ENCODE measurements around the gene SMCO4.

SMCO4 gene

DNA sequence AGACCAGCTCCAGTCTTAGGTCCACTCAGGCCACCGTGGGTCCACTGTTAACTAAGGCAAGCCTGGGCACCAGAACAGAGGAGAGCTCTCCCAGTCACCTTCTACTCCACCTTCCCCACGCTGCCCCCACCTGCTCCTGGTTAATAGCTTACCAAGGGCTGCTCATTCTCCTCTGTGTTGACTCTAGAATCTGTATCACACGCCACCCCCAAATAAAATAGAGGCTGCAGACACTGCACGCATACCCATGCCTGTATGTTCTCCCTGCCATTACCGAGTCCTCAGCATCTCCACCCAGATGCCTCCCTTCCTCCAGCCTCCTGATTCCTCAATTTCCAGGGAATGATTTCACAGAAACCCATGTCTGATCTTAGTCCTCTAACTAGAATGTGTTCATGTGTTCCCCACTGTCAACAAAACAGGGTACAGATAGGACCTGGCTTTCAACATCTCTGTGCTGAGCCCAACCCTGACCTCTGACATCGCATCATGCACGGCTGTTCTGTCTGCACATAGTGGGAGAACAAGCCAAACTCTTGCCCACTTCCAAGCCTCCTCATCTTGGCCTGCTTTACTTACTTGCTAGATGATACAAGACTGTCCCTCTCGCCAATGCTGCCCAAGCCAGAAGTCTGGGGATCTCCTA, 49.8 kb downstream of the SMCO4 start:
- H3K79me2 ChIP-seq (ENCODE audit: insufficient read depth, low read length) = no peaks in the 10 kb centered on the region
- H4K20me1 ChIP-seq (ENCODE audit: insufficient read depth, low read length, poor library complexity, severe bottlenecking) = no peaks in the 10 kb centered on the region
- no peak overlapping the region for H3K4me2 ChIP-seq (ENCODE audit: low read depth, low read length, poor library complexity, severe bottlenecking)
- H3K4me3 ChIP-seq (ENCODE audit: low read length, poor library complexity, severe bottlenecking) = no peak overlapping the region
- no peaks in the 10 kb centered on the region for H3K9me3 ChIP-seq (ENCODE audit: insufficient read depth, low read depth, low read length)
- H3K36me3 ChIP-seq (ENCODE audit: insufficient read depth, low read length) = peaks cover 12% of the 10 kb centered on the region; the same call in 1 of the 2 replicates
- no peak overlapping the region for H2AFZ ChIP-seq (ENCODE audit: low read length)
- no peaks in the 10 kb centered on the region for H3F3A ChIP-seq (ENCODE audit: low read depth)
- TF ChIP-seq EZH2phosphoT487 (IDR thresholded peaks at IDR 0.05; ENCODE audit: borderline replicate concordance) = no peak
- TF ChIP-seq, protein P1, sequence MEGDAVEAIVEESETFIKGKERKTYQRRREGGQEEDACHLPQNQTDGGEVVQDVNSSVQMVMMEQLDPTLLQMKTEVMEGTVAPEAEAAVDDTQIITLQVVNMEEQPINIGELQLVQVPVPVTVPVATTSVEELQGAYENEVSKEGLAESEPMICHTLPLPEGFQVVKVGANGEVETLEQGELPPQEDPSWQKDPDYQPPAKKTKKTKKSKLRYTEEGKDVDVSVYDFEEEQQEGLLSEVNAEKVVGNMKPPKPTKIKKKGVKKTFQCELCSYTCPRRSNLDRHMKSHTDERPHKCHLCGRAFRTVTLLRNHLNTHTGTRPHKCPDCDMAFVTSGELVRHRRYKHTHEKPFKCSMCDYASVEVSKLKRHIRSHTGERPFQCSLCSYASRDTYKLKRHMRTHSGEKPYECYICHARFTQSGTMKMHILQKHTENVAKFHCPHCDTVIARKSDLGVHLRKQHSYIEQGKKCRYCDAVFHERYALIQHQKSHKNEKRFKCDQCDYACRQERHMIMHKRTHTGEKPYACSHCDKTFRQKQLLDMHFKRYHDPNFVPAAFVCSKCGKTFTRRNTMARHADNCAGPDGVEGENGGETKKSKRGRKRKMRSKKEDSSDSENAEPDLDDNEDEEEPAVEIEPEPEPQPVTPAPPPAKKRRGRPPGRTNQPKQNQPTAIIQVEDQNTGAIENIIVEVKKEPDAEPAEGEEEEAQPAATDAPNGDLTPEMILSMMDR (conservative IDR thresholded peaks at IDR 0.05; ENCODE audit: low read length) = no peak
- H3K27me3 ChIP-seq (ENCODE audit: insufficient read depth, low read length, poor library complexity, severe bottlenecking) = no peaks in the 10 kb centered on the region
- no peaks in the 10 kb centered on the region for H3K9me2 ChIP-seq (replicated peaks; ENCODE audit: low read depth, low read length)
- H3K4me1 ChIP-seq (ENCODE audit: insufficient read depth, low read length, poor library complexity, severe bottlenecking) = no peaks in the 10 kb centered on the region
- H3K9ac ChIP-seq (ENCODE audit: low read depth, low read length, poor library complexity, severe bottlenecking) = no peak overlapping the region

DNA sequence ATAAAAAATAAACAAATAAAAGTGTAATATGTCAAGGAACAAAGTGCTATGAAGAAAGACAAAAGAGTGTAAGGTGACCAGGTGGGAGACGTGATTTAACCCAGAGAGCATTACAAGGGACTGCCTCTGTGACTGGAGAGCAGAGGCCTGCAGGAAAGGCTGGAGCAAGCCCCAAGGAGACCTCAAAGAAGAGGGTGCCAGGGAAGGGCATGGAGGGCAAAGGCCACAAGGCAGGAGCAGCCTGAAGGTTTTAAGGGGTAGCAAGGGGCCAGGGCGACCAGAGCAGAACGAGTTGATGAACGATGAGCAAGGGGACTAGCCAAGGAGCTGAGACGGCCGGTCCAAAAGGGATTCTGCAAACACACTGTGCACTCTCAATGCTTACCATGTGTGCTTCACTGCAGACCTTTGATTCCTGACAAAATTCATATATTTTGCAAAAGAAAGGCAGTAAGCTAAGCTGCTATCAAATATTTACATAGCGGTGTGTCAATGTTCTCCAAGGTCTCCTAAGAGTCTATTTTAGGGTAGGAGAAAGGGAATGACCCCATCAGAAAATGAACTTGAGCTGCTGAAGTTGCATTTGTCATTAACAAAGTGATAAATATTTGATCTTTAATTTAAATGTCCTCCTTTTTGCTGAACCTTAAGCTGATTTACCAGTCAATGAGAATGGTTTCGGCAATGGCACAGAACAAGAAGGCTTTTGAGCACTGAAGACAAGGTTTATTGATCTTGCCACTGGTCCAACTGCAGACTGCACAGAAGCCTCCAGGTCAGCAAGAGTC, 50.5 kb downstream of the SMCO4 start:
- Histone ChIP-seq H3F3A (ENCODE audit: low read depth) (no peaks in the 10 kb centered on the region), H4K20me1 (ENCODE audit: insufficient read depth, low read length, poor library complexity, severe bottlenecking) (no peaks in the 10 kb centered on the region), H3K9me3 (ENCODE audit: insufficient read depth, low read depth, low read length) (no peaks in the 10 kb centered on the region), H2AFZ (ENCODE audit: low read length) (no peak overlapping the region), H3K4me2 (ENCODE audit: low read depth, low read length, poor library complexity, severe bottlenecking) (no peak overlapping the region), H3K4me3 (ENCODE audit: low read length, poor library complexity, severe bottlenecking) (no peak overlapping the region), H3K27me3 (ENCODE audit: insufficient read depth, low read length, poor library complexity, severe bottlenecking) (no peaks in the 10 kb centered on the region), H3K9me2 (replicated peaks; ENCODE audit: low read depth, low read length) (no peaks in the 10 kb centered on the region), H3K4me1 (ENCODE audit: insufficient read depth, low read length, poor library complexity, severe bottlenecking) (no peaks in the 10 kb centered on the region), H3K9ac (ENCODE audit: low read depth, low read length, poor library complexity, severe bottlenecking) (no peak overlapping the region), H3K36me3 (ENCODE audit: insufficient read depth, low read length) (peaks cover 15% of the 10 kb centered on the region; the same call in 1 of the 2 replicates), H3K79me2 (ENCODE audit: insufficient read depth, low read length) (no peaks in the 10 kb centered on the region)
- TF ChIP-seq, protein P1 (conservative IDR thresholded peaks at IDR 0.05; ENCODE audit: low read length) = no peak
- TF ChIP-seq EZH2phosphoT487 (IDR thresholded peaks at IDR 0.05; ENCODE audit: borderline replicate concordance) = no peak

DNA sequence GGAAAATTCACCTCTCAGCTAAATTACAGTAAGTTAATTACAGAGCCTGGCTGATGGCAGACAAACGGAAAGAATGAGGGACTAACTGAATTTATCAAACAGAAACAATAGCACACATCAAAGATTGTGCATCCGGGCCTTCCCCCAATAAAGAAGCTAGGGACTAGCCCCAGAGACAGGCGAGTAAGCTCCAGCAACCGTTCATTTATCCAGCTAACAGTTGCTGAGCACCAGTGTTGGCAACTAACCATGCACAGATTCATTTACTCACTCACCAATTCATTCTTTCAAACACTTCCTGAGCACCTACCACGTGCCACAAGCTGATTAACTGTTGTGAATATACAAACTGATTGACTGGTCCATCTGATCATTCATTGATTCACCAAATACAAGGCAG, 51.2 kb downstream of the SMCO4 start:
- H2AFZ ChIP-seq (ENCODE audit: low read length) = no peak overlapping the region
- H3F3A ChIP-seq (ENCODE audit: low read depth) = no peaks in the 10 kb centered on the region
- H4K20me1 ChIP-seq (ENCODE audit: insufficient read depth, low read length, poor library complexity, severe bottlenecking) = no peaks in the 10 kb centered on the region
- H3K4me1 ChIP-seq (ENCODE audit: insufficient read depth, low read length, poor library complexity, severe bottlenecking) = no peaks in the 10 kb centered on the region
- no peaks in the 10 kb centered on the region for H3K79me2 ChIP-seq (ENCODE audit: insufficient read depth, low read length)
- peaks cover 15% of the 10 kb centered on the region; the same call in 1 of the 2 replicates for H3K36me3 ChIP-seq (ENCODE audit: insufficient read depth, low read length)
- H3K9me3 ChIP-seq (ENCODE audit: insufficient read depth, low read depth, low read length) = no peaks in the 10 kb centered on the region
- H3K9me2 ChIP-seq (replicated peaks; ENCODE audit: low read depth, low read length) = no peaks in the 10 kb centered on the region
- H3K9ac ChIP-seq (ENCODE audit: low read depth, low read length, poor library complexity, severe bottlenecking) = no peak overlapping the region
- H3K27me3 ChIP-seq (ENCODE audit: insufficient read depth, low read length, poor library complexity, severe bottlenecking) = no peaks in the 10 kb centered on the region
- H3K4me3 ChIP-seq (ENCODE audit: low read length, poor library complexity, severe bottlenecking) = no peak overlapping the region
- no peak overlapping the region for H3K4me2 ChIP-seq (ENCODE audit: low read depth, low read length, poor library complexity, severe bottlenecking)
- TF ChIP-seq, protein P1 (conservative IDR thresholded peaks at IDR 0.05; ENCODE audit: low read length) = no peak
- TF ChIP-seq EZH2phosphoT487 (IDR thresholded peaks at IDR 0.05; ENCODE audit: borderline replicate concordance) = no peak

Measured in Loucy (cell line).